B cell (primary cell): Measurements from ENCODE around the gene LRRC8E.

ENCODE experiments used
- CTCF ChIP-seq: fragments of 200-600 bp; IDR thresholded peaks from one replicate; pipeline ENCODE4 v1.8.0; 2022; ENCODE audit warnings: antibody characterized with exemption, mild to moderate bottlenecking
- EZH2 ChIP-seq: IDR thresholded peaks from 2 replicates; pipeline ENCODE4 v1.6.1; 2012; ENCODE audit warnings: borderline replicate concordance, low read depth, mild to moderate bottlenecking, moderate library complexity, low read length; ENCODE audit not compliant: insufficient read depth, poor library complexity, severe bottlenecking

- no peak for TF ChIP-seq EZH2
- no peak for TF ChIP-seq CTCF
Observed at GRCh38 chr19:7851623-7852500, 36.4 kb upstream of the LRRC8E start.
